Prostate gland (tissue), 2 donors: Measurements from ENCODE around the gene HAGH. TPM values are rescaled to one million over a fixed set of nuclear protein-coding genes. Genes with fewer than 3 reads are reported as not detected.

ENCODE experiments used
- DNase-seq: peaks from one replicate; pipeline ENCODE4 v3.0.0-alpha.2; 2019; ENCODE audit warnings: low spot score
- H3K27ac ChIP-seq, 2 donors: fragments of 200-600 bp; sonication (generic); 2 replicates each; pipeline ENCODE4 v1.5.1; 2017 to 2019
- H3K27me3 ChIP-seq: fragments of 200-600 bp; sonication (generic); replicated peaks from 2 replicates; pipeline ENCODE4 v1.5.1; 2019; ENCODE audit not compliant: insufficient read depth
- H3K36me3 ChIP-seq, 2 donors: fragments of 200-600 bp; sonication (generic); 1 replicate in 1 of 2; 2 replicates in 1 of 2; pipeline versions ENCODE4 v1.5.1 to v1.8.1; 2017 to 2019
- H3K4me1 ChIP-seq: fragments of 200-600 bp; sonication (generic); replicated peaks from 2 replicates; pipeline ENCODE4 v1.5.1; 2019
- H3K4me3 ChIP-seq, 2 donors: fragments of 200-600 bp; sonication (generic); 2 replicates each; pipeline ENCODE4 v1.5.1; 2017 to 2019
- H3K9me3 ChIP-seq: fragments of 200-600 bp; sonication (generic); 2 replicates; pipeline ENCODE4 v1.5.1; 2017
- POLR2A ChIP-seq: fragments of 450-650 bp; IDR thresholded peaks from one replicate; pipeline ENCODE4 v1.6.1; 2016; ENCODE audit warnings: antibody characterized with exemption, mild to moderate bottlenecking
- POLR2AphosphoS5 ChIP-seq: sonication (generic); formaldehyde crosslinking; IDR thresholded peaks from one replicate; pipeline ENCODE4 v1.6.1; 2017; ENCODE audit warnings: antibody characterized with exemption
- WGBS: methylation state at CpG from one replicate; pipeline ENCODE4 v1.1.5; 2018; 5-methylcytosine and 5-hydroxymethylcytosine counted together
- intact Hi-C: fragments of 100-400 bp; cut with DNase I; formaldehyde crosslinking; loops from one replicate; pipeline ENCODE4 v1.14.2; 2022
- total RNA-seq, 2 donors: library from RNA; depleted of rRNA; stranded (reverse); fragments of >200 nt; gene quantifications; one replicate each; pipeline ENCODE4 v1.1.0, GENCODE V29; 2016
- TF ChIP-seq, protein P1 (sequence below), 4 experiments: fragments of 200-600 bp in 2 of 4; fragments of 450-650 bp in 2 of 4; sonication (generic) in 2 of 4; IDR thresholded peaks; 1 replicate in 3 of 4; 2 replicates in 1 of 4; pipeline ENCODE4 v1.5.1; 2016 to 2019; ENCODE audit warnings: antibody characterized with exemption in 4 of 4, mild to moderate bottlenecking in 2 of 4, moderate library complexity in 2 of 4

Gene HAGH
- total RNA-seq, 2 donors from 2014 or later, result 98.6 to 145 TPM

DNA sequence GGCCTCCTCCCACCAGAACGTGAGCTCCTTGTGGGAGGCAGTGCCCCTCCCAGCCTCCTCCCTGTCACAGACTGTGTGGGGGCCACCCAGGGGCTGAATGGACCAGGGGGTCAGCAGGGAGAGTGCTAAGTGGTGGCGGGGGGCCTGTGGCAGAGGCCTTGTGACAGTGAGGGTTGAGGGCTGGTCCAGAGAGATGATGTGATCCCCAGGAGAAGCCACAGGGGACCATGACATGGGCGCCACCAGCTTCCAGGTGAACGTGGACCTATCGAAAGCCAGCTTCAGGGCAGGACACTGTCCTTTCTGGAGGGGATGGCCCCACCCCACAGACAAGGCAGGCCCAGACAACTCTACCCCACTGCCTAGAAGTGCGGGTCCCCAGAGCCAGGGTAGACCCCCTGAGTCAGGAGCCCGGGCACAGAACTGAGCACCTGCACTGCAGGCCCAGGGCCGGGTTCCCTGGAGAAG, 47.4 kb downstream of the HAGH start:
- H3K9me3 ChIP-seq, result no peaks in the 10 kb centered on the region
- H3K36me3 ChIP-seq, result peaks cover 12 to 24% of the 10 kb centered on the region in 2 donors
- H3K4me1 ChIP-seq, result peaks cover 16% of the 10 kb centered on the region
- intact Hi-C loops, result no loop called here
- DNase-seq, result no peak
- no peaks in the 10 kb centered on the region for H3K27me3 ChIP-seq
- H3K27ac ChIP-seq, result no peak overlapping the region
- WGBS, result 79% methylated on average over 8 of the region's 8 CpGs
- H3K4me3 ChIP-seq, result no peak overlapping the region
- TF ChIP-seq POLR2AphosphoS5, result no peak
- TF ChIP-seq, protein P1, sequence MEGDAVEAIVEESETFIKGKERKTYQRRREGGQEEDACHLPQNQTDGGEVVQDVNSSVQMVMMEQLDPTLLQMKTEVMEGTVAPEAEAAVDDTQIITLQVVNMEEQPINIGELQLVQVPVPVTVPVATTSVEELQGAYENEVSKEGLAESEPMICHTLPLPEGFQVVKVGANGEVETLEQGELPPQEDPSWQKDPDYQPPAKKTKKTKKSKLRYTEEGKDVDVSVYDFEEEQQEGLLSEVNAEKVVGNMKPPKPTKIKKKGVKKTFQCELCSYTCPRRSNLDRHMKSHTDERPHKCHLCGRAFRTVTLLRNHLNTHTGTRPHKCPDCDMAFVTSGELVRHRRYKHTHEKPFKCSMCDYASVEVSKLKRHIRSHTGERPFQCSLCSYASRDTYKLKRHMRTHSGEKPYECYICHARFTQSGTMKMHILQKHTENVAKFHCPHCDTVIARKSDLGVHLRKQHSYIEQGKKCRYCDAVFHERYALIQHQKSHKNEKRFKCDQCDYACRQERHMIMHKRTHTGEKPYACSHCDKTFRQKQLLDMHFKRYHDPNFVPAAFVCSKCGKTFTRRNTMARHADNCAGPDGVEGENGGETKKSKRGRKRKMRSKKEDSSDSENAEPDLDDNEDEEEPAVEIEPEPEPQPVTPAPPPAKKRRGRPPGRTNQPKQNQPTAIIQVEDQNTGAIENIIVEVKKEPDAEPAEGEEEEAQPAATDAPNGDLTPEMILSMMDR (IDR thresholded peaks at IDR 0.05), result no peak
- TF ChIP-seq POLR2A, result no peak

- Histone ChIP-seq H3K4me3 (no peak overlapping the region), H3K36me3 (peaks cover 12 to 24% of the 10 kb centered on the region in 2 donors), H3K4me1 (peaks cover 16% of the 10 kb centered on the region), H3K27me3 (no peaks in the 10 kb centered on the region), H3K9me3 (no peaks in the 10 kb centered on the region), H3K27ac (no peak overlapping the region)
- WGBS, result 84% methylated on average over 30 of the region's 34 CpGs
- intact Hi-C loops, result no loop called here
- TF ChIP-seq POLR2A (no peak), POLR2AphosphoS5 (no peak)
- TF ChIP-seq, protein P1 (IDR thresholded peaks at IDR 0.05), result no peak
- DNase-seq, result no peak
These were observed 48.1 kb downstream of the HAGH start for GRCh38 chr16:1778200-1779179.

DNA sequence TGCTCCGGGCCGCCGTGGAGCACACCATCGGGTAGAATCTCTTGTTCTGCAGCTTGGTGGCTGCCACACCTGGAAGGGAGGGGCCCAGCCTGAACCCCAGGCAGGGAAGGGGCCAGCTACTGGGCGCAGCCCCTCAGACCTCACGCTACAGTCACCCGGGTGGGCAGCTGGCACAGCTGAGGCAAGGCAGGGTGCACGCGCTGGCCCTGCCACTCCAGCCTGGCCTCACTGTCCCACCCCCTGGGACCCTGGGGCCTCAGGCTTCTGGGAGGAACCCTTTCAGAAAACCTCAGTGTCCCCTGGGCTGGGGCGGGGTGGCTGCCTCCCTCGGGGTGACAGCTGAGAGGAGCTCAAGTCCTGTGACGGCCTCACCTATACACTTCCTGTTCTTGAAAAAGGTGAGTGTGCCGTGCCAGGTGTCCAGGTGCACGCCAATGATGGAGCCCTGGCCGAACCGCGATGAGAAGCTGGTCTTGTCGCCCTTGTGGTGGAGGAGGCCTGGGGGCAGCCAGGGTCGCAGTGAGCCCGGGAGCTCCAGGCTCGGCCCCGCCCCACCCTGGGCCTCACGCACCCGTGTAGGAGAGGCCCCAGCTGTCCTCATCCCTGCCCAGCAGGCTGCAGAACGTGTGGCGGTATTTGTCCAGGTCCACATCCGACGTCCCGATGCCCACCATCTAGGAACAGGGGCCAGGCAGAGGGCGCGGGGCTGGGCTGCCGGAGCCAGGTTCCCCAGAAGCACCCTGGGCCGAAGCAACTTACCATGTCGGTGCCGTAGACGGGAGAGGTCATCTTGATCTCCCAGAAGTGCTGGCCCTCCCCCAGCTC, 49.0 kb downstream of the HAGH start:
- intact Hi-C loops, result no loop called here
- Histone ChIP-seq H3K27ac (no peak overlapping the region), H3K9me3 (no peaks in the 10 kb centered on the region), H3K36me3 (peaks cover 12 to 24% of the 10 kb centered on the region in 2 donors), H3K4me3 (no peak overlapping the region), H3K4me1 (peaks cover 16% of the 10 kb centered on the region), H3K27me3 (no peaks in the 10 kb centered on the region)
- WGBS, result 72% methylated on average over 22 of the region's 36 CpGs
- TF ChIP-seq POLR2A (no peak), POLR2AphosphoS5 (no peak)
- TF ChIP-seq, protein P1 (IDR thresholded peaks at IDR 0.05), result no peak
- no peak for DNase-seq

GRCh38 chr16:1776991-1777374, 49.6 kb downstream of the HAGH start:
- Histone ChIP-seq H3K27ac (no peak overlapping the region), H3K9me3 (no peaks in the 10 kb centered on the region), H3K4me3 (no peak overlapping the region), H3K4me1 (peaks cover 16% of the 10 kb centered on the region), H3K27me3 (no peaks in the 10 kb centered on the region), H3K36me3 (peaks cover 12 to 24% of the 10 kb centered on the region in 2 donors)
- TF ChIP-seq POLR2A, result no peak
- TF ChIP-seq, protein P1 (IDR thresholded peaks at IDR 0.05), result no peak
- TF ChIP-seq POLR2AphosphoS5, result no peak
- DNase-seq, result no peak
- intact Hi-C loops, result no loop called here
- 92% methylated on average over 17 of the region's 22 CpGs for WGBS
